CD4-positive, alpha-beta T cell treated with Interleukin-21 for 1 hour (primary cell): ENCODE measurements around the gene DHDH.

Source experiments
- DNase-seq: peaks from one replicate; pipeline ENCODE4 v3.0.0-alpha.2; 2020

DHDH gene

DNA sequence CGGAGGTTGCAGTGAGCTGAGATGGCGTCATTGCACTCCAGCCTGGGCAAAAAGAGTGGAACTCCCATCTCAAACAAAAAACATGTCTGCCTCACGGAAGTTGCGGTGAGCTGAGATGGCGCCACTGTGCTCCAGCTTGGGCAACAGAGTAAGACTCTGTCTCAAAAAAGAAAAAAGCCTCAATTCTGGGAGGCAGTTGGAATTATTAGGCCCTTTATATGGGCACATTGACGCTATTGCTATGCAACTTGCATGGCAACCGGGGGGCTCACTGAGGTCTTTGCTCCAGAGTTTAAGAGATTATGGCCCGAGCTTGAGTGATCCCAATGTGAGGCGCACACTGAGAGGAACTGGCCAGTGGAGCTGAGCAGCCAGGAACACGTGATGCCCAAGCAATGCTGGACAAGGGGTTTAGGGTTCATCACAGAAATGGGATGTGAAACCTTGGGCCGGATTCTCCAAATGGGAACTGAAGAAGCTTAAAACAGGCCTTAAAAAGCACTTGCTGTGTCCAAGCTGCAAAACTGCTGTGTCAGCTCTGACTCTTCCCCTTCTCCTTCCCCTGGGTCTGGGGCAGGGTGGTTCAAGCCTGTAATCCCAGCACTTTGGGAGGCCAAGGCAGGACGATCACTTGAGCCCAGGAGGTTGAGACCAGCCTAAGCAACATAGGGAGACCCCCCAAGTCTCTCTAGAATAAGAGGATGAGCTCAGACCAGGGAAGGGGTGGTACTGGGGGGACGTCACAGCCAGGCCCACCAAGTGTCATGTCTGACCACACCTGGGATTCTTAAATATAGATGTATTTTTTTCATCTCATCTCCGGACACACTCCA, 34.1 kb downstream of the DHDH start:
- DNase-seq = peak; percentile 36

DNA sequence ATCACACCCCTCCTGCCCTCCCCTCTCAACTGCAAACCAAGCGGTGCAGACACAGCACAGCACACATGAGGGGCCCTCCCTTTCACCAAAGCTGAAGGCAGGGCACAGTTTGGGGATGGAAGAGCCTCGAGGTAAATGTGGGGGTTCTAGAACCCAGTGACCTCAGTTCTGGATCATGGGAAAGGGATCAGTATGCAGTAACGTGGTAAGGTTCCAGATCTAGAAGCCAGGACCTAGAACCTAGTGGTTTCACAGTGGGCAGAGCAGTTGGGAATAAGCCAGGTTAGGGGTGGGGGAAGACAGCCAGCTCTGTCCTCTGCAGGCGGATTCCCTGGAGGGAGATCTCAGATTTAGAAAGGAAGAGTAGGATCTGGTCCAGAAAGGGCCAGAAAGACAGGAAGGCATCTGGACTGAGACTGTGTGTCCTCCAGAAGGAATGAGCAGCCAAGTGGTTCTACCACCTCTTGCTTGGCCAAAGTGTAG, 34.7 kb downstream of the DHDH start:
- no peak for DNase-seq

DNA sequence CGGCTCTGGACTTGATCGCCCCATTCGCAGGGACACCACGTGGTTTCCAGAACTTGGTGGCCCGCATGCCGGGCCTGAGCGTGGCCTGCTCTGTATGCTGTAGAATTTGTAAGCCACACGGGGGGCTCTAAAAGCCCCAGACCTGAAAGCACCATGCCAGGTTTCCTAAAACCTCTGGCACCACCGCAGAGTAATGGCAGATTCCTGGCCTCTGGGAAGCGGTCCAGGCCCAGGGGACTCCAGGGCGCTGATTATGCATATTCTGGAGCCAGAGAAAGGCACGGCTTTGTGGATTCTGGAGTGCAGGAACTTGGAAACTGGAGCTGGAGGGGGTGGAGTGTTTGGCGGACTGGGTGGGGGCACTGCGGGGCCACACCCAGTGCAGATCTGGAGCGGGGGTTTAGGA, 35.3 kb downstream of the DHDH start:
- DNase-seq = no peak

DNA sequence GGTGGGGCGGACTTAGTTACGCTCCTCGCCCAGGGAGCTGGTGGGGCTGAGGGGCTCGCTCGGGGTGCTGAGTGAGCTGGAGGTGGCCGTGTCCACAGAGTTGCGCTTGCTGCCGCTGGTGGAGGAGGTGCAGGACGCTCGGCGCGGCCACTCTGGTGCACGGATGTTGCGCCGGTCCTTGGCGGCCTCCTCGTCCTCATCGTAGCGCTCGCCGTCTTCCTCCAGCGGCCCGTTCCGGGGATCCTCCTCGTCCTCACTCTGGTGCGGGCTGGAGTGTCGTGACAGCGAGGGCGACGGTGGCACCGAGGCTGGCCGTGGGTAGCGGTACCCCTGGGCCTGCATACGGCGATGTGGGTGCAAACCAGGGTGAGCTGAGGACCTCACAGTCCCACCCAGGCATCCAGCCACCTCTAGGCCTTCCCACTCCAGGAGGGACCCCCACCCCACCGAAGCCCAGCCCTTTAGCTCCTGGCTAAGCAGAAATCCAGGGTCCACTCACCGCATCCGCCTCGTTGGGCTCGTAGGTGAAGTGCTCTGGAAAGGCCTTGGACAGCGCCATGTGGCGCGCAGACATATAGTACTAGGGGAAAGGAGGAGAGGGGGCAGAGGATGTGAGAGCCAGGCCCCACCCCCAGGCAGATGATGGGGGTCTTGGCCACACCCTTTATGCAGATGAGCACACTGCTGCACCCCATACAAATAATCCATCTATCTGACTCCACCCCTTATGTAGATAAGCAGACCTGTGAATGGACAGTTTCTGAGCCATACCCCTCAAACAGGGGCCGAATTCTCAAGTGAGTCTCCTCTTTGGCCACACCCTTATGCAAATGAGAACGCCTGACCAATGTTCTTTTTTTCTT, 36.0 kb downstream of the DHDH start:
- DNase-seq = no peak

DNA sequence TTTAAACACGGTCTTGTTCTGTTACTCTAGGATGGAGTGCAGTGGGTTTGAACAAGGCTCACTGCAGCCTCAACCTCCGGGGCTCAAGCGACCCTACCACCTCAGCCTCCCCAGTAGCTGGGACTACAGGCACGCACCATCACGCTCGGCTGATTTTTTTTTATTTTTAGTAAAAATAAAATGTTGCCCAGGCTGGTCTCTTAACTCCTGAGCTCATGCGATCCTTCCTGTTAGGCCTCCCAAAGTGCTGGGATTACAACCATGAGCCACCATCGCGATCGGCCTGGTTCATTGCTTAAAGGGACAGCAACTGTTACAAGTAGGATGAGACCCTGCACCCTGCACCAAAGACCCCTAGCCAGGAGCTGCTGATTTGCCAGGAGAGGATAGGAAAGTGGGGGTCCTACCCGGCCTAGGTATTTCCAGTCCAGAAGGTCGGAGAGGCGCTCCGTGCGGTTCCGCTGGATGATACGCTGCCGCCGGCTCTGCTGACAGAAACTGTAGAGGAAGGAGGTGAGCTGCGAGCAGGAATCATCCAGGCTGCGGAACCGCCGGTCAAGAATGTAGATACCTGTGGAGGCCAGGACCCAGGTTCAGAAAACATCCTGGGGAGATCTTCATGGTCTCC, 36.8 kb downstream of the DHDH start:
- no peak for DNase-seq

DNA sequence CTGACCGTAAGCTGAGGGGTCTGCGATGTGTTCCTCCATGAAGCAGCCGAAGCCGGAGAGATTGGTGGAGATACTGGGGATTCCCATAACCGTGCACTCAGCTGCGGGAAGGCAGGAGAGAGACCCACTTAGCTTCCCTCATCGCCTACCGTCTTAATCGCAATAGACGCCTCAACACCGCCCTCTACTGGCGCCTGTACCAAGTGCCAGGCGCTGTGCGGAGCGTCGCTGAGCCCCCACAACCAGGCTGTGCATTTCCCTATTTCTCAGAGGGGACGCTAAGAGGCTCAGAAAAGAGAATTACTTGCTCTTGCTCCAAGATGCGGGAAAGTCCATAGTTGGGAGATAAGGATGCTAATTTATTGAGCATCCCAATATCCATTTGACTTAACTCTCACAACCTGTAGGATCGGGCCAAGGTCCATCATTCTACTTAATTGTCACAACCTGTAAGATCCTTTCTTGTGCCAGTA, 37.5 kb downstream of the DHDH start:
- peak; percentile 81 for DNase-seq

DNA sequence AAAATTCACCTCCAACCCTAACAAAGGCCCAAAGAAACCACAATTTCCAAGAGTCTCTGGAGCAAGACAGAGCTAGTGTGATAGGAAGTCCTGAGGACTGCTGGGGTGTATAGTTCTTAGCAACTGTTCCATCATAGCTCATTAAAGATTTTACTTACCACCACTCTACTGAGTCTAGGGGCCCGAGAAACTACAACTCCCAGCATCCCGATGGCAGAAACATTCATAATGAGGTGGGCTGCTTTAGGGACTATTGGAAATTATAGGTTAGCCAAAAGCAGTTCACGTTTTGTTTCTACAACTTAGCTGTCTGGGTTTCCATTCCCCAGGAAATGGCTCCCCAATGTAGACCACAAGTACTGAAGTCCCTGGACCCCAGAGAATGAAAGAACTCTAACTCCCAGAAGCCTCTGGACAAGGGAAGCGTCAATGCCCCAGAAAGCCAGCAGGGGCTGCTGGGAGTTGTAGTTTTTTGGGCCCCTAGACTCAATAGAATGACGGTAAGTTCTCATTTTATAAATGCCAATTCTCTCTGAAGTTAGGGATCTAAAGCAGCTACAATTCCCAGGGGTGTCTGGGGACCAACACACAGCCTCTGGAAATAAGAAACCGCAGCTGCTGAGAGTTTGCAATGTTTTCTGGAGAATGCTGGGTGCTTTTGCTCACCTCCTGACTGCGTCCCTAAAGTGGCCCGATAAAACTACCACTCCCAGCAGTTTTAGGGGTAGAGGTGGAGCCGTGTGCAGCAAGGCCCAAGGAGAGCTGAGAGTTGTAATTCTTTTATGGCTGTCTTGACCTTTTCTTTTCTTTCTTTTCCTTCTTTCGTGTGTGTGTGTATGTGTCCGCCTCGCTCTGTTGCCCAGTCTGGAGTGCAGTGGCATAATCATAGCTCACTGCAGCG, 42.7 kb downstream of the DHDH start:
- DNase-seq = peak; percentile 59

DNA sequence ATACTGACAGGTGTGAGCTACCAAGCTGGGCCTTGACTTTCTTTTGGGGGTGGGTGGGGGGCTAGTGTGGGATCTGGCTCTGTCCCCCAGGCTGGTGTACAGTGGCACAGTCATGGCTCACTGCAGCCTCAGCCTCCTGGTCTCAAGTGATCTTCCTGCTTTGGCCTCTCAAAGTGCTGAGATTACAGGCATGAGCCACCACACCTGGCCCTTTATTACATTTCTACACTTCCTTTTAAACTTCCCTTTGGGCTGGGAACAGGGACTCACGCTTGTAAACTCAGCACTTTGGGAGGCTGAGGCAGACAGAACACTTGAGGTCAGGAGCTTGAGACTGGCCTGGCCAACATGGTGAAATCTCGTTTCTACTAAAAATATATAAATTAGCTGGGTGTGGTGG, 43.6 kb downstream of the DHDH start:
- DNase-seq = no peak

DNA sequence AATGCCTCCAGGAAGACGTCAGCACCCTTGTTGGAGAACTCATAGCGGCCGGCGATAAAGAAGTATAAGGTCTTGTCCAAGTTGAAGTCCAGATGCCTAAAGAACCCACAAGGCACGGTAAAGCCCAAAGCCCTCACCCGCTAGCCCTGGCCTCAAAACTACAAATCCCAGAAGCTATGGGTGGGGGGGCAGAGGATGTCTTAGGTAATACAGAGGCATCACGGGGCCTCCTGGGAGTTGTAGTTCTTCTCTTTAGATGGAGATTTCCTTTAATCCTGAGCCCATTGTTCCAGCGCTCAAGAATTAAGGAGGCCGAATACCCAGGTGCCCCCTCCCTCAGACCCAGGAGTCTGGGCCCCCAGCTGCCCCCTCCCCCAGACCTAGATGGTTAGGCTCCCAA, 48.8 kb downstream of the DHDH start:
- no peak for DNase-seq

DNA sequence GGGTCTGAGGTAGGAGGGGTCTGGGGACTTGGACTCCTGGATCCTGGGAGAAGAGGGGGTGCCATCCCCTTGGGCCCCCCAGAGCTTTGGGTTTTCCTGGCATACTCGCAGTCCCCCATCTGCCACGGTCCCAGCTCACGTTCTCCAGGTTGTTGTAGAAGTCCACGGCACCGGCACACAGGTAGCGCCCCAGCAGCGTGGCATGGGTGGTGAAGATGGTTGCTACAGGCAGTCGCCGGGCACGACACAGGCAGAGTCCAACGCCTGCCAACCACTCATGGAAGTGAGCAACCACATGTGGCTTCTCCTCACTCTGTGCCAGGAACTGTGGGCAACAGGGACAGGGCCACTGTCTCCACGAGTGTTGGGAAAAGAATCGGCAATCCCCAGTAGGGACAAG, 52.2 kb downstream of the DHDH start:
- no peak for DNase-seq

DNA sequence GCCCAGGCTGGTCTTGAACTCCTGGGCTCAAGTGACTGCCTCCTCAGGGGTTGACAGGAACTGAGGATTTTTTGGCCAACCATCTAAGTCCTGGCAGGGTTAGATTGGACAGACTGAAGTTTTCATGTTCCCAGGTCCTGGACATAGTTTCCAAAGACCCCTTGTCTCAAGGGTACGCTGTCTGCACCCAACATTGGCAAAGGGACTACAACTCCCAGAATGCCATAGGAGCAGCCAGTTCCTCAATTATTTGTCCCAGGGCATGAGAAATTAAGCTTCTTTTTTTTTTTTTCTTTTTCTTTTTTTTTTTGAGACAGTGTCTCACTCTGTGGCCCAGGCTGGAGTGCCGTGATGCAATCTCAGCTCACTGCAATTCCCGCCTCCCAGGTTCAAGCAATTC, 52.7 kb downstream of the DHDH start:
- DNase-seq = no peak

DNA sequence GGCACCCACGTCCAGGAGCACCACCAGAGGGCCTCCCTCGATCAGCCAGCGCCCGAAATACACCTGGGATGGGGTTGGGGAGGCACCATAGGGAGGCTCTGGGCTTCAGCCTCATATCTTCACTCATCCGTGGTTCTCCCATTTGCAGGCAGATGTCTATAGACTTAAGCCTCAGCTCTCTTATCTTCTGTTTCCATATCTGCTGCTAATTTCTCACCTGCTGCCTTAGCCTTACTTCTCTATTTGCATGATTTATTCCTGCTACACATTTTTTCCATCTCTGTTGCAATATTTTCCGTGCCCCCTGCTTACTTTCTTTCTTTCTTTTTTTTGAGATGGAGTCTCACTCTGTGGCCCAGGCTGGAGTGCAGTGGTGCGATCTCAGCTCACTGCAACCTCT, 53.8 kb downstream of the DHDH start:
- DNase-seq = no peak

DNA sequence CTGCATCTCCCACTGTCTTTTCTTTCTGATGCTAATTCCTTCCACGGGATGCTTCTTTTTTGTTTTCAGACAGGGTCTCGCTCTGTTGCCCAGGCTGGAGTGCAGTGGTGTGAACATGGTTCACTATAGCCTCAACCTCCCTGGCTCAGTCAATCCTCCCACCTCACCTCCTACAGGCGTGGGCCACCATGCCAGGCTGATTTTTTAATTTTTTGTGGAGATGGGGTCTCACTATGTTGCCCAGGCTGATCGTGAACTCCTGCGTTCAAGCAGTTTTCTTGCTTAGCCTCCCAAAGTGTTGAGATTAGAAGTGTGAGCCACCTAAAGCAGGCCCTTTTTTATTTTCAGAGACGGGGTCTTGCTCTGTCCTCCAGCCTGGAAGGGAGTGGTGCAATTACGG, 54.8 kb downstream of the DHDH start:
- no peak for DNase-seq

DNA sequence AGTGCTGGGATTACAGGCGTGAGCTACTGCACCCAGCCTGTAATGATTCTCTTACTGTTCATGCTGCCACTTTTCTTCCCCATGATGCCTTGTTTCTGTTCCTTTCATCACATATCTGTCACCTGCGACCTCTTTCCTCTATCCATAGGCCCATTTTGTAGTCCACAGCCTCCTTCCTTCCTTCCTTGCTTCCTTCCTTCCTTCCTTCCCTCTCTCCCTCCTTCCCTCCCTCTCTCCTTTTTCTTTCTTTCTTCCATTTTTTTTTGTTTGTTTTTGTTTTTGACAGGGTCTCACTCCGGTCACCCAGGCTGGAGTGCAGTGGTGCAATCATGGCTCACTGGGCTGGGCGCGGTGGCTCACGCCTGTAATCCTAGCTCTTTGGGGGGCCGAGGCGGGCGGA, 55.4 kb downstream of the DHDH start:
- DNase-seq = no peak

DNA sequence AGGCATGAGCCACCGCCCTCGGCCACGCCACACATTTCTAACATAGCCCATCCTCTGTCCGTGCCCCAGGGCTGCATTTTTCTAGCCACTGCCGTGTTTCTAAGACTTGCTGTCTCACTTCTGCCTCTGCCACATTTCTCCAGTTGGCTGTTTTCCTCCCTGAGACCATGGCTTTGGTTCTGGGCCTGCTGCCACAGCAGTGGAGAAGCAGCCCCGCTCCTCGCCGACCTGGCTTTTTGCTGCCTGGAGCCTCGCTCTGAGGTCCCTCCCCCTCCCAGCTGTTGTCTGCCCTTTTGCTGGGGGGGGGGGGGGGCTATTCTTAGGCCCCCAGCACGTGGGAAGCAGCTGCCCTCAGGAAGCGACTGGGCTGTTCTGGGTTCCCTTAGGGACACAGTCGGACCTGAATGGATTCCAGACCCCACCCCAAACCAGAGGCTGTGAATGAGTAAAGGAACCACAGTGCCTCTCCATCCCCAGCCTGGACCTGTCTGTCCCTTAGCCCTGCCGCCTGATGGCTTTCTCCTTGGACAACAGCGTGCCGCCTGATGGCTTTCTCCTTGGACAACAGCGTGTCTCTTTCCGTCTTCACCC, 56.3 kb downstream of the DHDH start:
- no peak for DNase-seq

DNA sequence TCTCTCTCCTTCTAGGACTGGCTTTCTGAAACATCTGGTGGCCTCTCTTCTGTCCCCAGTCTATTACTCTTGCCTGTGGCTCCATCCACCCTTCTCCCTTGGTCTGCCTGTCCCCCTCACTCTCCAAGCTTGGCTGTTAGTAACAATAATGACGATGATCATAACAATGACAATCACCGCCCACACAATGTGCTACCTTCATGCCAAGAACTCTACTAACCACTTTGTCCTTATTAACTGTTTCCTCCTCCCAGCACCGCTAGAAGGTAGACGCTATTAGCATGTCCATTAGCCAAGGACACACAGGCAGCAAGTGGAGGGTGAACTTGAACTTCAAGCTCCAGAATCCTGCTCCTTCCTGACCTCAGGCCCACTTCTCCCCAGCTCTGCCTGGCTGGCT, 56.9 kb downstream of the DHDH start:
- no peak for DNase-seq

DNA sequence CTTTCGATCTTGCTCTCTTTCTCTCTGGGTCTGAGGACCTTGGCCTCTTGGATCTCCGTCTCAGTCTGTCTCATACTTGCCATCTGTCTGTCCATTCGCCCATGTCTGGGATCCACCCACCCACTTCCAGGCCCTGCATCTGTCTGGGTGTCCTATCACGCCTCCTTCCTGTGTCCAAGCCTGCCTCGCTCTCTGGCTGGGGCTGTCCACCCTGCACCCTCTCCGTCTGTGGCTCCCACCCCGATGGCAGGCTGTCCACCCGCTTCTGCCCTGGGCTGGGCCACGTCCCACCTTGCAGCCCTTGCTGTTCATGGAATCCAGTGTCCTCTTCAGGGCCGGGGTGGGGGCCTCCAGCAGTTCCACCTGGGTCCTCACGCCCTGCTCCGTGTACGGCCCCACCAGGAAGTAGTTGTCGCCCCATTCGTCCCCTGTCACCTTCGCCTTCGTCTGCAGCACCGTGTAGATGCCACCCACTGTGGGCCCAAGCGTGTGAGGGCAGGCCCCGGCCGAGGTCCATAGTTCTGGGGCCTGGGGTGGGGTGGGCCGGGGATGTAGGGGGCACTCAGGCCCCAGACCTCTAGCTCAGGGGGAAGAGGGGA, 57.6 kb downstream of the DHDH start:
- DNase-seq = no peak

DNA sequence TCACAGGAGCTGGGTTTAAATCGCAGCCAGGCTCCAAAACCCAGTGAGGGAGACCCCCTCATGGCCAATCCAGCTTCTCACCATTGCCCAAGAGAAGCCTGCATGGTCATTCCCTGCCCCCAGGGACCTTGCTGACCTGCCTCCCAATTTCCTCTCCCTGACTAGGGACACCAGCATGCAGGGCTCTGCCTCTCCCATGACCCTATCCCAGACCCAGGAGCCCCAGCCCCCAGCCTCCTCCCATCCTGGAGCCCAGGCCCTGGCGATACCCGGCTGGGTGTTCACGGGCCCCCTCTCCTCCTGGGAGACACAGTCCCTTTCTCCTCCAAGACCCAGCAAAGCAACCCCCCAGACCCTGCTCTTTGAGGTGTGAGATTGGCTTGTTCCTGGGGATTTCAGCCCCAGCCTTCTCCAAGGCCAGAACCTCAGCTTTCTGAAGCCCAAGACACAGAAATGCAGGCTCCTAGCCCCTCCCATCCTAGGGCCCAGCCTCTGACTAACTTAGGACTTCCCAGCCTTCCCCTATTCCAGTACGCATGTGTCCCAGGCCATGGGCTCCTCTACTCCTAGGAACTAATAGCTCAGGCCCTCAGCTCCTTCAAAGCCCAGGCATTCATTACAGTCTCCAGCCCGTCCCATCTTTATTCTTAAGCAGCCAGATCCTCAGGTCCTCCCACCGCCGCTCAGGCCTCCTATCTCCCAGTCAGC, 58.5 kb downstream of the DHDH start:
- DNase-seq = no peak

DNA sequence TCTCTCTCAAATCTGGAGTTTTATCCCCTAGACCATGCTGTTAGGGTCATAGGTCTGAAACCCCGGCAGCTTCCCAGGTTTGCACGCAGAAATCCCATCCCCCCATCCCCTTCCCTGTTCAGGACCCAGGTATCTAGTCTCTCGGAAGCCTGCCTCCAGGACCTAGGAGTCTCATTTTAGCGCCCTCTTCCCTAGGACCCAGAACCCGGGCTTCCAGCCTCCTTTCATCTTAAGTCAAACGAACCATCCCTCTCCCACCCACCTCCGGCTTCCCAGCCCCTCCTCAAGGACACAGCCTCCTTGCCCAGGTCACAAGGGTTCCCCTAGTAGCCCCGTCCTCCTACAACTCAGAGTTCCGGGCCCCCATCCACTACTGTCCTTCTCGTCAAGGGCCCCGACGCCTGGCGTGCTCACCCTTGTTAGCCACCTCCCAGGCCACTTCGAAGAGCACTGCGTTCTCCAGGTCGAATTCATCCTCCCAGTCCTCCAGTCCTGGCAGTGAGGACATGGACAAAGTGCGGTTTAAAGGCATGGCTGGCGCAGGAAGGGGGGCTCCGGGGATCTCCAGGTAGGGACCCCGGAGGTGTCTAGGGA, 59.2 kb downstream of the DHDH start:
- DNase-seq = no peak
